ENCODE data around the gene ASH1L.
A peak's percentile ranks its signal among the peaks of the same experiment; 100 is the strongest.

ASH1L gene

GRCh38 chr1:155324037-155324716, 238.4 kb downstream of the ASH1L start (continued):
- TF ChIP-seq ZNF48 (tag by site-specific recombination; IDR thresholded peaks at IDR 0.05), result no peak
- TF ChIP-seq PRDM10 (tag by site-specific recombination; IDR thresholded peaks at IDR 0.05), result peak; percentile 96
- no peak for TF ChIP-seq ZNF548 (tag by site-specific recombination; IDR thresholded peaks at IDR 0.05)
- no peak for TF ChIP-seq ZNF121 (tag by site-specific recombination; IDR thresholded peaks at IDR 0.05)
- no peak for TF ChIP-seq TCF7L2 (IDR thresholded peaks at IDR 0.05; ENCODE audit: borderline replicate concordance, low read depth, low read length)
- TF ChIP-seq ZNF140 (tag by site-specific recombination; IDR thresholded peaks at IDR 0.05), result no peak
- TF ChIP-seq ZSCAN23 (tag by site-specific recombination; IDR thresholded peaks at IDR 0.05), result no peak
- peak; percentile 84 for TF ChIP-seq ZNF398 (tag by site-specific recombination; IDR thresholded peaks at IDR 0.05)
- no peak; the same call in 1 of the 2 replicates for TF ChIP-seq RBAK (tag by site-specific recombination; IDR thresholded peaks at IDR 0.05)
- TF ChIP-seq BCL6B (tag by site-specific recombination; IDR thresholded peaks at IDR 0.05), result no peak
- TF ChIP-seq PRDM2 (tag by site-specific recombination; IDR thresholded peaks at IDR 0.05; ENCODE audit: borderline replicate concordance), result no peak
- TF ChIP-seq ZNF24 (tag by site-specific recombination; IDR thresholded peaks at IDR 0.05), result no peak
- TF ChIP-seq ZNF76 (tag by site-specific recombination; IDR thresholded peaks at IDR 0.05; ENCODE audit: borderline replicate concordance, low read depth), result no peak; the same call in 1 of the 2 replicates
- TF ChIP-seq MEIS1 (CRISPR knock-in tag; IDR thresholded peaks at IDR 0.05; ENCODE audit: borderline replicate concordance), result no peak
- TF ChIP-seq REST (tag by site-specific recombination; IDR thresholded peaks at IDR 0.05), result no peak
- no peak for TF ChIP-seq ZNF426 (tag by site-specific recombination; IDR thresholded peaks at IDR 0.05)
- TF ChIP-seq ZNF488 (tag by site-specific recombination; IDR thresholded peaks at IDR 0.05), result no peak
- peak; percentile 100 for TF ChIP-seq ZBTB8A (tag by site-specific recombination; IDR thresholded peaks at IDR 0.05)
- TF ChIP-seq HIC1 (tag by site-specific recombination; IDR thresholded peaks at IDR 0.05), result peak; percentile 95
